ENCODE measurements around the gene STK24.

Gene STK24

GRCh38 chr13:98585398-98585754 lies 8.5 kb upstream of the STK24 start:
- ATAC-seq, result no peak
- TF ChIP-seq OSR1 (CRISPR knock-in tag; IDR thresholded peaks at IDR 0.05) (no peak), TSHZ2 (CRISPR knock-in tag; IDR thresholded peaks at IDR 0.05) (no peak), CSDC2 (CRISPR knock-in tag; IDR thresholded peaks at IDR 0.05) (no peak), PATZ1 (CRISPR knock-in tag; IDR thresholded peaks at IDR 0.05; ENCODE audit: borderline replicate concordance) (no peak), TOX (CRISPR knock-in tag; IDR thresholded peaks at IDR 0.05; ENCODE audit: borderline replicate concordance) (no peak), ZFP30 (CRISPR knock-in tag; IDR thresholded peaks at IDR 0.05) (no peak), CREB5 (CRISPR knock-in tag; IDR thresholded peaks at IDR 0.05; ENCODE audit: low read depth) (no peak), ESRRG (CRISPR knock-in tag; IDR thresholded peaks at IDR 0.05) (no peak), ISL1 (CRISPR knock-in tag; IDR thresholded peaks at IDR 0.05) (no peak), ZNF565 (CRISPR knock-in tag; conservative IDR thresholded peaks at IDR 0.05; ENCODE audit: low read depth) (no peak), TCF4 (CRISPR knock-in tag; IDR thresholded peaks at IDR 0.05; ENCODE audit: borderline replicate concordance) (no peak), SNAI2 (CRISPR knock-in tag; IDR thresholded peaks at IDR 0.05) (no peak)

GRCh38 chr13:98584668-98585397 lies 7.9 kb upstream of the STK24 start:
- ATAC-seq, result peak; percentile 14; the same call in 1 of the 3 replicates
- TF ChIP-seq OSR1 (CRISPR knock-in tag; IDR thresholded peaks at IDR 0.05), result no peak
- TF ChIP-seq TSHZ2 (CRISPR knock-in tag; IDR thresholded peaks at IDR 0.05), result no peak
- TF ChIP-seq ESRRG (CRISPR knock-in tag; IDR thresholded peaks at IDR 0.05), result no peak
- no peak for TF ChIP-seq TCF4 (CRISPR knock-in tag; IDR thresholded peaks at IDR 0.05; ENCODE audit: borderline replicate concordance)

- ATAC-seq, result no peak
- TF ChIP-seq ARNTL (CRISPR knock-in tag; IDR thresholded peaks at IDR 0.05; ENCODE audit: borderline replicate concordance, low read depth) (no peak), ESRRG (CRISPR knock-in tag; IDR thresholded peaks at IDR 0.05) (no peak), OSR1 (CRISPR knock-in tag; IDR thresholded peaks at IDR 0.05) (no peak), GLIS3 (CRISPR knock-in tag; IDR thresholded peaks at IDR 0.05) (no peak), TOX (CRISPR knock-in tag; IDR thresholded peaks at IDR 0.05; ENCODE audit: borderline replicate concordance) (no peak), TCF4 (CRISPR knock-in tag; IDR thresholded peaks at IDR 0.05; ENCODE audit: borderline replicate concordance) (no peak), CSDC2 (CRISPR knock-in tag; IDR thresholded peaks at IDR 0.05) (no peak), TSHZ2 (CRISPR knock-in tag; IDR thresholded peaks at IDR 0.05) (no peak), RARB (CRISPR knock-in tag; IDR thresholded peaks at IDR 0.05) (no peak), PATZ1 (CRISPR knock-in tag; IDR thresholded peaks at IDR 0.05; ENCODE audit: borderline replicate concordance) (no peak), ZFP3 (CRISPR knock-in tag; IDR thresholded peaks at IDR 0.05) (no peak), ZNF8 (CRISPR knock-in tag; IDR thresholded peaks at IDR 0.05) (no peak), PPARA (CRISPR knock-in tag; IDR thresholded peaks at IDR 0.05; ENCODE audit: borderline replicate concordance) (no peak), ISL1 (CRISPR knock-in tag; IDR thresholded peaks at IDR 0.05) (no peak), CSRNP3 (CRISPR knock-in tag; IDR thresholded peaks at IDR 0.05) (no peak)
Observed at GRCh38 chr13:98582947-98583346, 6.0 kb upstream of the STK24 start.
